H9 (cell line): ENCODE measurements around the gene NCKAP5. TPM values are rescaled to one million over a fixed set of nuclear protein-coding genes. Genes with fewer than 3 reads are reported as not detected.

Experiments
- DNase-seq: peaks from one replicate; pipeline ENCODE4 v3.0.0-alpha.2; 2017
- H2AFZ ChIP-seq: one replicate; pipeline ENCODE4 v1.6.1; 2013; ENCODE audit warnings: mild to moderate bottlenecking, low read length, control low read depth, moderate library complexity
- H2AK5ac ChIP-seq: 2 replicates; pipeline ENCODE4 v1.6.1; 2013; ENCODE audit warnings: low read length, control low read depth, mixed read lengths; ENCODE audit not compliant: insufficient read length
- H2BK120ac ChIP-seq: one replicate; pipeline ENCODE4 v1.6.1; 2013; ENCODE audit warnings: low read depth, mild to moderate bottlenecking, low read length, control low read depth, inconsistent platforms; ENCODE audit not compliant: poor library complexity, severe bottlenecking
- H2BK12ac ChIP-seq: 2 replicates; pipeline ENCODE4 v1.6.1; 2013; ENCODE audit warnings: low read length, control low read depth, mixed read lengths, low read depth; ENCODE audit not compliant: insufficient read length
- H2BK15ac ChIP-seq: 2 replicates; pipeline ENCODE4 v1.6.1; 2013; ENCODE audit warnings: low read depth, low read length, control low read depth
- H2BK20ac ChIP-seq: one replicate; pipeline ENCODE4 v1.6.1; 2013; ENCODE audit warnings: low read depth, mild to moderate bottlenecking, low read length, control low read depth, inconsistent platforms; ENCODE audit not compliant: poor library complexity, severe bottlenecking
- H2BK5ac ChIP-seq: 2 replicates; pipeline ENCODE4 v1.6.1; 2013; ENCODE audit warnings: low read length, control low read depth, mixed read lengths; ENCODE audit not compliant: insufficient read length
- H3K14ac ChIP-seq: 2 replicates; pipeline ENCODE4 v1.6.1; 2013; ENCODE audit warnings: low read length, control low read depth; ENCODE audit not compliant: insufficient read depth
- H3K18ac ChIP-seq: 2 replicates; pipeline ENCODE4 v1.6.1; 2013; ENCODE audit warnings: low read depth, mild to moderate bottlenecking, mixed read lengths, low read length, control low read depth; ENCODE audit not compliant: insufficient read length
- H3K23ac ChIP-seq: 2 replicates; pipeline ENCODE4 v1.6.1; 2013; ENCODE audit warnings: low read length, control low read depth, mixed read lengths, low read depth; ENCODE audit not compliant: insufficient read length
- H3K23me2 ChIP-seq: 2 replicates; pipeline ENCODE4 v1.6.1; 2013; ENCODE audit warnings: low read depth, mild to moderate bottlenecking, mixed read lengths, low read length, control low read depth; ENCODE audit not compliant: insufficient read length, poor library complexity, severe bottlenecking
- H3K27ac ChIP-seq: 2 replicates; pipeline ENCODE4 v1.5.1; 2013; ENCODE audit warnings: low read length, control low read depth, mixed read lengths, low read depth; ENCODE audit not compliant: insufficient read length
- H3K27me3 ChIP-seq: 2 replicates; pipeline ENCODE4 v1.6.1; 2013; ENCODE audit warnings: low read length, control low read depth, inconsistent platforms; ENCODE audit not compliant: insufficient read depth
- H3K4ac ChIP-seq: 2 replicates; pipeline ENCODE4 v1.6.1; 2013; ENCODE audit warnings: low read depth, mild to moderate bottlenecking, control low read depth, inconsistent platforms, low read length, moderate library complexity
- H3K4me1 ChIP-seq: 2 replicates; pipeline ENCODE4 v1.6.1; 2013; ENCODE audit warnings: low read length, control low read depth, inconsistent platforms; ENCODE audit not compliant: insufficient read depth
- H3K4me2 ChIP-seq: 2 replicates; pipeline ENCODE4 v1.6.1; 2013; ENCODE audit warnings: low read length, control low read depth, mixed read lengths; ENCODE audit not compliant: insufficient read length, insufficient read depth
- H3K56ac ChIP-seq: 2 replicates; pipeline ENCODE4 v1.6.1; 2013; ENCODE audit warnings: low read depth, mild to moderate bottlenecking, mixed read lengths, low read length, control low read depth; ENCODE audit not compliant: insufficient read length
- H3K79me1 ChIP-seq: 2 replicates; pipeline ENCODE4 v1.6.1; 2013; ENCODE audit warnings: low read depth, mild to moderate bottlenecking, moderate library complexity, low read length, control low read depth, inconsistent platforms; ENCODE audit not compliant: insufficient read depth, poor library complexity, severe bottlenecking
- H3K79me2 ChIP-seq: 2 replicates; pipeline ENCODE4 v1.6.1; 2013; ENCODE audit warnings: low read length, control low read depth, inconsistent platforms; ENCODE audit not compliant: insufficient read depth
- H3K9ac ChIP-seq: 2 replicates; pipeline ENCODE4 v1.6.1; 2013; ENCODE audit warnings: low read length, control low read depth, mixed read lengths; ENCODE audit not compliant: insufficient read length; ENCODE audit errors: extremely low read depth
- H3K9me3 ChIP-seq: one replicate; pipeline ENCODE4 v1.6.1; 2013; ENCODE audit warnings: low read depth, low read length, inconsistent platforms; ENCODE audit not compliant: control insufficient read depth
- H3T11ph ChIP-seq: one replicate; pipeline ENCODE4 v1.6.1; 2013; ENCODE audit warnings: mild to moderate bottlenecking, low read length, control low read depth, inconsistent platforms
- H4K20me1 ChIP-seq: one replicate; pipeline ENCODE4 v1.6.1; 2013; ENCODE audit not compliant: control insufficient read depth, insufficient read length, insufficient read depth
- H4K5ac ChIP-seq: 2 replicates; pipeline ENCODE4 v1.6.1; 2013; ENCODE audit warnings: low read depth, mild to moderate bottlenecking, mixed read lengths, low read length, control low read depth; ENCODE audit not compliant: insufficient read length
- H4K8ac ChIP-seq: replicated peaks from 2 replicates; pipeline ENCODE4 v1.6.1; 2013; ENCODE audit warnings: low read length, control low read depth, mixed read lengths, low read depth; ENCODE audit not compliant: insufficient read length
- H4K91ac ChIP-seq: 2 replicates; pipeline ENCODE4 v1.6.1; 2013; ENCODE audit warnings: low read depth, mild to moderate bottlenecking, moderate library complexity, mixed read lengths, low read length, control low read depth; ENCODE audit not compliant: insufficient read length
- H3K27ac Mint-ChIP-seq, 3 experiments: 2 replicates in 2 of 3; 3 replicates in 1 of 3; pipeline ENCODE4 v1.8.0; 2020 to 2021; ENCODE audit warnings: mixed read lengths in 3 of 3, mild to moderate bottlenecking in 1 of 3, moderate library complexity in 1 of 3
- H3K27me3 Mint-ChIP-seq: 2 replicates; pipeline ENCODE4 v1.8.0; 2021; ENCODE audit warnings: low read depth, mild to moderate bottlenecking, moderate library complexity, mixed read lengths
- H3K36me3 Mint-ChIP-seq, 3 experiments: 2 replicates in 2 of 3; 3 replicates in 1 of 3; pipeline ENCODE4 v1.8.0; 2020 to 2021; ENCODE audit warnings: low read depth in 3 of 3, mixed read lengths in 3 of 3; ENCODE audit not compliant: insufficient read depth in 1 of 3
- H3K4me1 Mint-ChIP-seq, 2 experiments: 2 replicates each; pipeline ENCODE4 v1.8.0; 2020; ENCODE audit warnings: mixed read lengths in 2 of 2
- H3K4me3 Mint-ChIP-seq, 2 experiments: 2 replicates in 1 of 2; 3 replicates in 1 of 2; pipeline ENCODE4 v1.8.0; 2020 to 2021; ENCODE audit warnings: mild to moderate bottlenecking in 2 of 2, mixed read lengths in 2 of 2, moderate library complexity in 1 of 2
- H3K9me3 Mint-ChIP-seq, 2 experiments: 2 replicates in 1 of 2; 3 replicates in 1 of 2; pipeline ENCODE4 v1.8.0; 2020; ENCODE audit warnings: mild to moderate bottlenecking in 2 of 2, mixed read lengths in 2 of 2, moderate library complexity in 1 of 2
- WGBS: extraction: QIAGEN DNeasy Blood & Tissue Kit; methylation state at CpG from one replicate; pipeline ENCODE4 v1.1.7; 2013; ENCODE audit warnings: missing lambda C conversion rate, low lambda C conversion rate, mixed read lengths; ENCODE audit not compliant: insufficient read length; ENCODE audit errors: extremely low coverage; 5-methylcytosine and 5-hydroxymethylcytosine counted together
- total RNA-seq: library from RNA; stranded (reverse); gene quantifications from 2 replicates; pipeline ENCODE4 v1.2.1, GENCODE V29; 2021
- TF ChIP-seq, protein P1 (sequence below): fragments of 200-600 bp; sonication (generic); conservative IDR thresholded peaks from 3 replicates; pipeline ENCODE4 v1.8.0; 2021; ENCODE audit warnings: antibody characterized with exemption, mild to moderate bottlenecking

The NCKAP5 gene
- total RNA-seq, 1 experiment from 2014 or later: 0.26 TPM

GRCh38 chr2:133140620-133141019 lies 427.6 kb downstream of the NCKAP5 start:
- Histone ChIP-seq H3K4me2 (peak overlapping the region; percentile 14), H2BK12ac (no peak overlapping the region), H2BK120ac (no peak overlapping the region), H4K20me1 (no peaks in the 10 kb centered on the region), H3K18ac (no peak overlapping the region), H3K56ac (no peak overlapping the region), H2BK20ac (no peak overlapping the region), H2BK5ac (no peak overlapping the region), H3K27ac (no peak overlapping the region), H4K8ac (no peak overlapping the region), H2AFZ (no peak overlapping the region), H3K23me2 (no peaks in the 10 kb centered on the region), H3K79me2 (no peaks in the 10 kb centered on the region), H3K23ac (no peak overlapping the region), H3K14ac (no peak overlapping the region), H3K9me3 (no peaks in the 10 kb centered on the region), H3K27me3 (no peaks in the 10 kb centered on the region; the same call in 1 of the 2 replicates), H2AK5ac (no peak overlapping the region), H4K91ac (no peak overlapping the region), H3K4ac (no peak overlapping the region), H3K4me1 (peaks cover 8% of the 10 kb centered on the region; the same call in 1 of the 2 replicates), H3T11ph (no peak overlapping the region), H2BK15ac (no peak overlapping the region), H4K5ac (no peak overlapping the region), H3K79me1 (no peaks in the 10 kb centered on the region), H3K9ac (no peak overlapping the region)
- Mint-ChIP-seq H3K36me3 (no peaks in the 10 kb centered on the region), H3K27ac (peak overlapping the region in 1 of 3 experiments; percentile 64; a peak in 1 of 7 replicates), H3K4me3 (no peak overlapping the region), H3K27me3 (peaks cover 3% of the 10 kb centered on the region), H3K9me3 (no peaks in the 10 kb centered on the region), H3K4me1 (peaks cover 41 to 44% of the 10 kb centered on the region in 2 experiments)
- TF ChIP-seq, protein P1, sequence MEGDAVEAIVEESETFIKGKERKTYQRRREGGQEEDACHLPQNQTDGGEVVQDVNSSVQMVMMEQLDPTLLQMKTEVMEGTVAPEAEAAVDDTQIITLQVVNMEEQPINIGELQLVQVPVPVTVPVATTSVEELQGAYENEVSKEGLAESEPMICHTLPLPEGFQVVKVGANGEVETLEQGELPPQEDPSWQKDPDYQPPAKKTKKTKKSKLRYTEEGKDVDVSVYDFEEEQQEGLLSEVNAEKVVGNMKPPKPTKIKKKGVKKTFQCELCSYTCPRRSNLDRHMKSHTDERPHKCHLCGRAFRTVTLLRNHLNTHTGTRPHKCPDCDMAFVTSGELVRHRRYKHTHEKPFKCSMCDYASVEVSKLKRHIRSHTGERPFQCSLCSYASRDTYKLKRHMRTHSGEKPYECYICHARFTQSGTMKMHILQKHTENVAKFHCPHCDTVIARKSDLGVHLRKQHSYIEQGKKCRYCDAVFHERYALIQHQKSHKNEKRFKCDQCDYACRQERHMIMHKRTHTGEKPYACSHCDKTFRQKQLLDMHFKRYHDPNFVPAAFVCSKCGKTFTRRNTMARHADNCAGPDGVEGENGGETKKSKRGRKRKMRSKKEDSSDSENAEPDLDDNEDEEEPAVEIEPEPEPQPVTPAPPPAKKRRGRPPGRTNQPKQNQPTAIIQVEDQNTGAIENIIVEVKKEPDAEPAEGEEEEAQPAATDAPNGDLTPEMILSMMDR: no peak
- whole genome bisulfite sequencing: no CpG with 5 or more reads among the region's 1 CpG
- no peak for DNase-seq
